HG03135 (cell line): ENCODE results near the gene GJA1.
"Not testable (repeated sequence)": the region's sequence is repeated elsewhere in the genome, so short reads cannot be mapped to it uniquely, and the experiment has no call there.

Experiments used
- ATAC-seq: cut with Tn5 transposase; IDR thresholded peaks from one replicate; pipeline ENCODE4 v1.9.1; 2021; ENCODE audit warnings: mild to moderate bottlenecking, moderate library complexity; ENCODE audit not compliant: unreplicated experiment

The GJA1 gene

DNA sequence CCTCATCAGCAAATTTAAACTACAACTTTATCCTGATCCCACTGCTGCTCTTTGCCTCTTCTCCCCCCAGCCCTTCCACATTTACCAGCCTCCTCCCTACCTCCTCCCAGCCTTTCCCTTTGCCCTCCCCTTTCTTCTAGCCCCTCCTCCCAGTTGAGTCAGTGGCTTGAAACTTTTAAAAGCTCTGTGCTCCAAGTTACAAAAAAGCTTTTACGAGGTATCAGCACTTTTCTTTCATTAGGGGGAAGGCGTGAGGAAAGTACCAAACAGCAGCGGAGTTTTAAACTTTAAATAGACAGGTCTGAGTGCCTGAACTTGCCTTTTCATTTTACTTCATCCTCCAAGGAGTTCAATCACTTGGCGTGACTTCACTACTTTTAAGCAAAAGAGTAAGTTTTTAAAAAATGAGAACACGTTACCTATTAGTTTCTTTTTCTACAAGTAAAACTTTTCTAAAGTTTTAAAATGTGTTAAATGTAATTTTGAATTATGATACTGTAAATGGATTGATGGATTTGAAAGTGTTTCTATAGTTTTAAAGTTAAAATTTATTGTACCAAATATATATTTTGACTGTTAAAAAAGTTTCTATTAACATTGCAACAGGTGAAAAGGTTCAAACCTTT lies at the start of gene GJA1:
Gene GJA1, plus strand, starts transcription at position 203 of the 626 bp plus-strand sequence. CDS start 11,202 bp downstream, outside the sequence.
- ATAC-seq: no peak

DNA sequence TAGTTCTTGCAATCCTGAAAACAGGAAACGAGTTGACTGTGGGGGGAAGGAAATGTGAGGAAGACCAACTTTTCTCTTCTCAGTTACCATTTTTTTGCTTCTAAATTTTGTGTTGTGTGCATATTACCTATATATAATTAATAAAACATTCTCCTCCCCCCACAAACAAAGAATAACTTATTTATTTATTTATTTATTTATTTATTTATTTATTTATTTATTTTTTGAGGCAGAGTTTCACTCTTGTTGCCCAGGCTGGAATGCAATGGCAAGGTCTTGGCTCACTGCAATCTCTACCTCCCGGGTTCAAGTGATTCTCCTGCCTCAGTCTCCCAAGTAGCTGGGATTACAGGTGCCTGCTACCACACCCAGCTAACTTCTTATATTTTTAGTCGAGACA lies 48.9 kb upstream of the GJA1 start:
- not testable (repeated sequence) for ATAC-seq

DNA sequence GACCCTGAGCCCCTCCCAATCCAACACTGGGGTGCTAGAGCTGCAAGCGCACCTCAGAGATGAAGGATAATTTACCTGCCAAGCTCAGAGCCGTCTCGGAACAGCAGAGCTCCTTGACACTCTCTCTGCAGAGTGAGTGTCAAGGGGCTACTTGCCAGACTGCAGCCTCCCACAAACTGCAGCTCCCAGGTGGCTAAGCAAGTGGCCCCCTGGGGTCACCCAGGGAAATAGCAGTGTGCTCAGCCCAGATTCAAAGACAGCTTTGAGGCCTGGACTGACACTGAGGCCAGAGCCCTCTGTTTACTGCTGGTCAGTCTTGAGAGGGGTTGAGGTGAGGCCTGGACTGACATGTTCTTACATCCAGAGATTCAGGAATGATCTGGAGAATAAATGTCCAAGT lies 46.0 kb upstream of the GJA1 start:
- ATAC-seq: no peak

DNA sequence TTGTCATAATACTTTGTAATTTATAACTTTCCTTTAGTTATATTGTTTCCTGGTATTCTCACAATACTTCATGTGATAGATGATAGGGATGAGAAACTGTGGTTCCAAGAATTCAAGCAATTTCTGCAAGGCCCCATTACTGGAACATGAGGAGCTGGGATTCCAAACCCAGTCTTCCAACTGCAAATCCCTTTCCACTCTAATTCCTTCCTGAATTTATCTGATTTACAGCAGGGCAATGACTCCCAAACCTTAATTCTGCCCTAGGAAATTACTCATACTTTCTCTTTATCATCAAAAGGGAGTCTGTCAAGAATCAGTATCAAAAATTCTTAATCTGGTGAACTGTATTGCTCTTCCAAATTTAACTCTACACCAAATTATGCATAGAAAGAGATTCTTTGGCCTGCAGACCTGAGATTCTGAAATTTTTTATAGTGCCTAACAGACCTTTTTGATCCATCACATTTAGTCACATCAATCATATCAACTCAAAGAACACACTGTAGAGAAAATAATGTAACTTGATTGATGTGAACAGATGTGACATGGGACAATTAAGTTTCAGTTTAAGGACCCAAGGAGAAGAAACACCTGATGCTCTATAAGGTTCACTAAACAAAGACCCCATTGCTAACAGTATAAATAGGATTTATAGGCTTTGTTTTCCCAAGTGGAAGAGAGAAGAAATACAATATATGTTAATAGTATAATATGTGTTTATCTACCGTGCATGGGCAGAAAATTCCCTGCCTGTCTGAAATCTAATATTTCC lies 41.5 kb upstream of the GJA1 start:
- no peak for ATAC-seq

DNA sequence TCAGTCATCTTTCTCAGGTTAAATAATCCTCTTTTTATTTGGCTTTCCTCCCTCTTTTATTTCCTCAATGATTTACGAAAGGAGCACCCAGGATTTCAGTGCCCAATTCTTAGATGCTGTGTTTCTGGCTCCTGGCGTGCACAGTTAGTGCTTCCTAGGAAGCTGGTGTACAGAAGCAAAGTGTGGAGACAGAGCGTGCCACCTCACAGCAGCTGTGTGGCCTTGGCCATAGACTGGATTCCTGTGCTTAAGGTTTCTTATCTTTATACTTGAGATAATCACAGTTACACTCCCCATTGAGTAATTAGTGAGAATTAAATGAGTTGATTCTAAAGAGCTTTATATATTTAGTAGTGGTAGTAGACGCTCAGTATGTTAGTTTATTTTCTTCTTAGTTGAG lies 39.7 kb upstream of the GJA1 start:
- no peak for ATAC-seq

DNA sequence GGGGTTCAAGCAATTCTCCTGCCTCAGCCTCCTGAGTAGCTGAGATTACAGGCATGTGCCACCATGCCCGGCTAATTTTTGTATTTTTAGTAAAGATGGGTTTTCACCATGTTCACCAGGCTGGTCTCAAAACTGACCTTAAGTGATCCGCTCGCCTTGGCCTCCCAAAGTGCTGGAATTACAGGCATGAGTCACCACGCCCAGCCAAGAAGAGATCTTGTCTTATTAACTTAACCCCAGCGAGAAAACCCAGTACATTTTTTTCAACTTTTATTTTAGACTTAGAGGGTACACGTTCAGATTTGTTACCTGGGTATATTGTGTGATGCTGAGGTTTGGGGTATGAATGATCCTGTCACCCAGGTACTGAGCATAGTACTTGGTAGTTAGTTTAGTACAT lies 38.3 kb upstream of the GJA1 start:
- ATAC-seq: not testable (repeated sequence)

DNA sequence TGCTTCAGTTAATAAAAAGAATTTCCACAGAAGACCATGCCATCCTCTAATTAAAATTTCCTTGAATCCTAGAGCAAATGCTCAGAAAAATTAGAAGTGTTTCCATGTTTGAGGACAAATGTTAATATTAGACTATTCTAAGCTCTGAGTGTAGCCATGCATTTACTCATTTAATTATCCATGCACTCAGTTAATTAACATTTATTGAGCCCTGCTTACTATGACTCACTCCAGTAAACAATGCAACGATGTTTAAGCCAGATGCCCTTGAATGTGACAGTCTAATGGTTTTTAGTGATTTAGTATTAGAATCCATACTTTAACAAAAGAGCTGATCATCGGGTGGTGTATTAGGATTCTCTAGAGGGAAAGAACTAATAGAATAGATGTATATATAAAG lies 37.3 kb upstream of the GJA1 start:
- no peak for ATAC-seq

DNA sequence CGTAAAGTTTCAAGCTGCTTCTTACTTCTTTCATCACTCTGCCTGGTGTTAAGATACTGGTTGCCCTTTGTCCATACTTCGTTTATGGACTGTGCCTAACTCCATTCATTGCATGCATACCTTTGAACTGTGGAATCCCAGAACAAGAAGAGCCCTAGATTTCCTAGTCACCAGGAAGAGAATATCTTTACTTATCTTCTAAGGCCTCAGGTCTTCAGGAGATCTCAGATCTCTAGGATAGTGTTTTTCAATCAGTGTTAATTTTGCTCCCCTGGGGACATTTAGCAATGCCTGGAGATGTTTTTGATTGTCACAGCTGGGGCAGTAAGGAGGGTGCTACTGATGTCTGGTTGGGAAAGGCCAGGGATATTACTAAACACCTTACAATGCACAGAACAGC lies 35.5 kb upstream of the GJA1 start:
- ATAC-seq: no peak

DNA sequence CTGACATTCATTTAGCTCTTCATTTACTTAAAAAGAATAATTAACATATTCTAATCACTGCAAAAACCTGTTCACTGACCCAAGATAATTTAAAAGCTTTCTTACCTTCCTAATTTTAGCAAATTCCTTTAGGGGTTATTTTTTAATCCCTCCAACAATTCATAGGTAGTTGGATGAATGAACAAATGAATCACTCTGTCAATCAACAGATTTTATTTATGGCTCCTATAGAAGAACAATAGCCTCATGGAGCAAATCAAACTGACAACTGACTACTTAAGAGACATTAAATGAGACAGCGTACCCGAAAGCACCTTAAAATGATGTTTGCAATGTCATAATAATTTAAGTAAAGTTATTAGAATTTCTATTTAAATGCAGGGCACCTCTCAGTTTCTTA lies 31.5 kb upstream of the GJA1 start:
- ATAC-seq: no peak

DNA sequence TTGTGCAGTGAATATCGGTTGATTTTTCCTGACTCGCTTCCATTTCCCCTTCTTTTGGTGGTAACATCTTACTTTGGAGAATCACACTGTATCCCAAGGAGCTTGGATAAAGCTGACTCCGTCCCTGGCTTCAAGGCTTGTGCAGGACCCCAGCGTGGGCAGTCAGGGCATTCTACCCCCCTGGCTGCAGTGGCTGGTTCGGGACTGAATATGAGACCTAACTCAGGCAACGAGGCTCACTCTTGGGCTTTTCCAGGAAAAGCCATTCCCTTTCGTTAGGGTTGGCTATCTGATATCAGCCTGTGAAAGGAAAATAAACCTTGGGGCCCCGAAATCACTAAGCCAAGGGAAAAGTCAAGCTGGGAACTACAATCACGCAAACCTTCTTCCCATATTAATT lies 30.1 kb upstream of the GJA1 start:
- ATAC-seq: no peak

DNA sequence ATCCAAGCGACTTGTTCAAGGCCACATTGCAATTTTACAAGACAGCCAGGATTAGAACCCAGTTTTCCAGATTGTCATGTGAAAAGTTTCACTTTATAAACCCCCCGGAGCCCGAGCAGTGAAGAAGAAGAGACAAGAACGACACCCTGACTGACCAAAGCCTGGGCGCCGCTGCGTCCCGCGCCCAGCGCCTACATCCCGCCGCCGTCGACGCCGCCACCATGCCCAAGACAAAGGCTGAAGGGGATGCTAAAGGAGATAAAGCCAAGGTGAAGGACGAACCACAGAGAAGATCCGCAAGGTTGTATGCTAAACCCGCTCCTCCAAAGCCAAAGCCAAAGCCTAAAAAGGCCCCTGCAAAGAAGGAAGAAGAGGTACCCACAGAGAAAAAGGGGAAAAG lies 27.1 kb upstream of the GJA1 start:
- no peak for ATAC-seq

DNA sequence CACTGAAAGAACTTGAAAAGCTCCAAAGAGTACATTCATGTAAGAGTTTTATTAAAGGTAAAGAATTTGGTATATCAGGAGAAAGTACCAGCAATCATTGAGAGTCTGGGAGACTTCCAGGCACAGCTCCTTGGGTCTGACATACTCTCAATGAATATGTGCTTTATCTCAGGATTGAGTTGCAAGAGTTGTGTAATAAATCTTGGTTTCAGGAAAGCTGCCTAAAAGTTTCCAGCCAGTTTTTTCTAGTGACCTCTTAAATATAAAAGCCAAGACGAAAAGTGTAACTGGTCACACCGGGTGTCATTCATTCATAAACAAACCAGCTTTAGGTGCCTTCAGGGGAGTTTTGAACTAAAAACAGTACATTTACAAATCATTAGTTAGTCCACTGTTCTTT lies 21.6 kb upstream of the GJA1 start:
- no peak for ATAC-seq

DNA sequence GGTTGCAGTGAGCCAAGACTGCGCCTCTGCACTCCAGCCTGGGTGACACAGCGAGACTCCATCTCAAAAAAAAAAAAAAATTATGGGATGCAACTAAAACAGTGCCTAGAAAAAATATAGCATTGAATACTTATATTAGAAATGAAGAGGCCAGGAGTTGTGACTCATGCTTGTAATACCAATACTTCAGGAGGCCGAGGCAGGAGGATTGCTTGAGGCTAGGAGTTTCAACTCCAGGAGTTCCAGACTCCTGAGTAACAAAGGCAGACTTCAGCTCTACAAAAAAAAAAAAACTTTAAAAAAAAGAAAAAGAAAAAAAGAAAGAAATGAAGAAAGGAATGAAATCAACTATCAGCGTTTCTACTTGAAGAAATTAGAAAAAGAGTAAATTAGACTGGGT lies 17.1 kb upstream of the GJA1 start:
- no peak for ATAC-seq

DNA sequence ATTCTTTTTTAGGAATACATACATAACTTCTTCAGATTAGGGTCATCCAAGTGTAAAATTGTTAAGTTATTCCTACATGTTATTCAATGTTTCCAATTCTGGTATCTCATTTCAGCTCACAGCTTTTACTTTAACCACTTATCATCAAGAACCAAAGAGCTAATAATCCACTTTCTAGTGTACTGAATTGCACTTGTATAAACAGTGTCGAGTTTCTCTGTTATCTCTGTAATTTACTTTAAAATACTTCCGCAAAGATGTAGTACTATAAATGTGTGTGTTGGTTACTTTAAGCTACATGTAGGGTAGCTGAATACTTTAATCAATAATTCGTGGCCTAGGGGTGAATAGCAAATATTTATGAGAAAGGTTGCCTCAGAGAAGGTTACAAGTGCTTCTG lies 8.8 kb upstream of the GJA1 start:
- no peak for ATAC-seq

DNA sequence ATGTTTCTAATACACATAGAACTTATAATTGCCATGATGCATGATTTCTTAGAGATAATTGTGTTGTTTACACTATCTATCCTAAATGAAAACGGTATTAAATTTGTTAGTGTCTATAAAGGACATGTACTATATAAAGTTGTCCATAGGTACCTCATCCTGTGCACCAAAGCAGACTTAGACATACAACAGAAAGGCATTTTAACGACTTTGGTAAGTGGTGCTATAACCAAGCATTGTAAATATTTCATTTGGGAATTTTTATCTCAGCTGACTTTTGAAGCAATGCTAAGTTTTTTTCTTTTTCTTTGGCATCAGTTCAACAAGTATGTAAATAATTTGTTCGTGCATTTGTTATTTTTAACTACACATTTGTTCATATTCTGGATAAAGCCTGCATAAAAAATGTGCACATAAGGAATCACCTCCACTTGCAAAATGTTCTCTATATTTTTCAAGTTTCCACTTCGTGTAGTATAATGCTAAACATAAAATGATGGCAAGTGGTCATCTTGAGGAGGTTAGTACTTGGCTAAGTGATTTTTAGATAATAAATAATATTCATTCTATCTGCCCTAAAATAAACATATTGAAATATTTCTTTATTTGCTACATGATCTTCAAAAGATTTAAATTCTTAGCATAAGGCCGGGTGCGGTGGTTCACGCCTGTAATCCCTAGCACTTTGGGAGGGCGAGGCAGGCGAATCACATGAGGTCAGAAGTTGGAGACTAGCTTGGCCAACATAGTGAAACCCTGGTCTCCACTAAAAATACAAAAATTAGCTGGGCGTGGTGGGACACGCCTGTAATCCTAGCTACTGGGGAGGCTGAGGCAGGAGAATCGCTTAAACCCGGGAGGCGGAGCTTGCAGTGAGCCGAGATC lies 6.3 kb upstream of the GJA1 start:
- ATAC-seq: no peak

DNA sequence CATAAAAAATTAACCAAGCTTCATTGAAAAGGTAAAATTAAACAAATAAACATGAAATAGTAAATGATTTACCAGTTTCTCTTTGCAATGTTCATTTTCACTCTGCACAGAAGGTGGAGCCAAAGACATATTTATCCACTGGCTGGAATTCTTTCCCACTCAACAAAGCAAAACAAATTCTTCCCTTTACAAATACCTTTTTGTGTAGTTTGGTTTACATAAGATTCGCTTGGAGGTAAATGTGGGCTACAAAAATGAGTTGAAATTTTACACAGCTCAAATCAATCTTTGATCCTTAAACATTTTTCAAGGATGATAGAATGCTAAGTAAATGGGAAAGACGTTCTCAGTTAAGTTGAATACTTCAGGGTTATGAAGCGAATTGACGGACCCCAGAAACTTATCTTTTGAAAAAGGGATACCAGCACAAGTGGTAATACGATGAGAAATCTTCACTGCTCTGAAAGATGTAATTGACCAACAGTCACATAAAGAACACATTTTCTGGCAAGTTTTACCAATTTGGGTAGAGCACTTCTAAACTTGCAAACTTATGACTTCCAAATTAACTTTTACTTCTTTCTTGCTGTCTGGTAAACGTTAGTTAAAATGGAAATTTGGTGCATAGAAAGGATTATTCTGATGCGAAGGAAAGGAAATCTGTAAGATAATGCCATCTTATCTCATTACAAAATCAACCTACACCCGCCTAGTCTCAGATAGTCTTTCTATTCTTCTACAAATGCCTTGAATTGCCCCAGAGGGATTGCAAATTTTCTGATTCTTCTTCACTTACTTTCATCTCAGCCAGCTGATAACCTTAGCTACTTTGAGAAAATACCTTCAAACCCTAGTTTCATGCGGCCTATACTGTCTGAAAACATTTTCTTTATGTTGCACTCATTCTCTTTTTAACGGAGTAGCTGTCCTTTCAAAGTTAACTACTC lies 4.7 kb upstream of the GJA1 start:
- ATAC-seq: no peak

DNA sequence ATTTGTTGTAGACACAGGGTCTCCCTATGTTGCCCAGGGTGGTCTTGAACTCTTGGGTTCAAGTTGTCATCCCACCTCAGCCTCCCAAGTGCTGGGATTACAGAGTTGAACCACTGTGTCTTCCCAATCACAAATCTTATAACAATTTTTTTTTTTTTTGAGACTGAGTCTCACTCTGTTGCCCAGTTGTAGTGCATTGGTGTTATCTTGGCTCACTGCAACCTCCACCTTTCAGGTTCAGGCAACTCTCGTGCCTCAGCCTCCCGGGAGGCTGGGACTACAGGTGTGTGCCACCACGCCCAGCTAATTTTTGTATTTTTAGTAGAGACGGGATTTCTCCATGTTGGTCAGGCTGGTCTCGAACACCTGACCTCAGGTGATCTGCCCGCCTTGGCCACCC lies 3.7 kb upstream of the GJA1 start:
- ATAC-seq: not testable (repeated sequence)

DNA sequence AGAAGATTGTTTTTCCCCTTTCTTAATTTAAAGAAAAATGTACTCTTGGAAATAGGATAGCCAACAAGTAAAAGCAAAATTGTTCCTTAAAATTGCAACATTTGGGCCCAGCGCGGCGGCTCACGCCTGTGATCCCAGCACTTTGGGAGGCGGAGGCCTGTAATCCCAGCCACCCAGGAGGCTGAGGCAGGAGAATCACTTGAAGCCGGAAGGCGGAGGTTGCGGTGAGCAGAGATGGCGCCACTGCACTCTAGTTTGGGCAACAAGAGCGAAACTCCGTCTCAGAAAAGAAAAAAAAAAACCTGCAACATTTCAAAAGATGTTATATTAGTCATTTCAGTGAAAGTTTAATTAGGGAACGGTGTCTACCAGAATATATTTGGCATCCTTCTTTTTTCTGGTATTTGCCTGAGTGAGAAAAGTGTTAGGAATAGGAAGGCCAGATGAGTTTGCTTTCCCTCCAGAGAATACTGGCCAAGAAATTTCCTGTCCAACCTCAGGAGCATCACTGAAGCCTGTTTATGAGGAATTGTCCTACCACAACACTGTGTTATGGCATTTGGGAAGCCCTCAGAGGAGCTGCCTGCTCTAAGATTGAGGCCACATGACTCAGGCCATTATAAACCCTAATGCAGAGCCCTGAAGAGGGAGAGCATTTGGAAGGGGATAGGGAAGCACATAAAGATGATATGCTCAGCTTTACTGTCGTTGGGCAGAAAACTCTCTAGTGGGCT lies 1.2 kb upstream of the GJA1 start:
- ATAC-seq: no peak

DNA sequence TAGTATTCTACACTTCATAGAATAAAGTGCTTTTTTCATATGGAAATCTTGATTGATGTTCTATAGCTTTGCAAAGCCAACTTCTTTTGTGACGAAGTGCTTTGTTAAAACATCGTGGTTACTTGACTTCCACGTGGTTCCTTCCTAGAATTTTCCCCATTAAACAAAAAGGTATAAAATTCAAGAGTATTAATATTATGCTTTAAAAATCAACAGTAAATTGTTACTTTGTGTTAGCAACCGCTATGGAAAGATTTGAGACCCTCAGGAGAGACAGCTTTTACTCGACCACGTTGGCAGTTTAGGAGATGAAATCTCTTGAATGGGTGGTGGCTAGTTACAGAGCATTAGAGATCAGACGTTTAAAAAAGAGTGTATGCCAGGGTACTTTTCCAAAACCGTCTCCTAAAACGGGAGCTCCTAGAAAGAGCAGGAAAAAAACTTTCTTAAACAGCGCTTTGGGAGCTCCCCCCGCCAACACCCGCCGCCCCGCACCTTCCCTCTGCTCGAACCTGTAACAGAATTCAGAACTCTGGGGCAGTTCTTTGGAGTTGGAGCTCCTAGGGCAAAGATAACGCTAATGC lies 920 bp downstream of the GJA1 start:
- no peak for ATAC-seq
